HL-60 (cell line): ENCODE measurements around the gene SLC25A52.

Source experiments
- DNase-seq, 2 experiments: peaks; one replicate each; pipeline ENCODE4 v3.0.0-alpha.2; 2010 to 2020; ENCODE audit warnings: low read depth in 1 of 2, low spot score in 1 of 2
- H3K27ac ChIP-seq: fragments of 250-450 bp; sonication (Bioruptor Pico); replicated peaks from 2 replicates; pipeline ENCODE4 v1.5.1; 2020; ENCODE audit warnings: mild to moderate bottlenecking, moderate library complexity
- H3K27me3 ChIP-seq: fragments of 250-450 bp; sonication (Bioruptor Pico); 2 replicates; pipeline ENCODE4 v1.5.1; 2021; ENCODE audit warnings: mild to moderate bottlenecking, moderate library complexity; ENCODE audit not compliant: insufficient read depth, poor library complexity, severe bottlenecking
- H3K4me3 ChIP-seq: replicated peaks from 2 replicates; pipeline ENCODE4 v1.5.1; 2011; ENCODE audit warnings: mild to moderate bottlenecking, control low read depth, low read length; ENCODE audit not compliant: insufficient read depth
- CTCF ChIP-seq: IDR thresholded peaks from one replicate; pipeline ENCODE4 v1.5.1; 2011; ENCODE audit warnings: low read length, control low read depth, inconsistent platforms; ENCODE audit not compliant: insufficient read depth
- GABPA ChIP-seq: IDR thresholded peaks from 2 replicates; pipeline ENCODE4 v1.6.1; 2012; ENCODE audit warnings: low read depth
- POLR2AphosphoS5 ChIP-seq: IDR thresholded peaks from 2 replicates; pipeline ENCODE4 v1.6.1; 2012; ENCODE audit warnings: low read depth
- REST ChIP-seq: IDR thresholded peaks from 2 replicates; pipeline ENCODE4 v1.6.1; 2012; ENCODE audit warnings: low read depth; ENCODE audit not compliant: insufficient replicate concordance
- SPI1 ChIP-seq: IDR thresholded peaks from 2 replicates; pipeline ENCODE4 v1.6.1; 2012; ENCODE audit warnings: low read depth, mild to moderate bottlenecking, borderline replicate concordance

Gene SLC25A52

GRCh38 chr18:31711365-31712172 is 49.1 kb downstream of the SLC25A52 start:
- no peak for DNase-seq
- no peak overlapping the region for H3K27ac ChIP-seq
- TF ChIP-seq SPI1 = no peak
- no peak for TF ChIP-seq CTCF
- no peak for TF ChIP-seq GABPA
- TF ChIP-seq POLR2AphosphoS5 = no peak
- TF ChIP-seq REST = no peak
- no peak overlapping the region for H3K4me3 ChIP-seq
- no peaks in the 10 kb centered on the region for H3K27me3 ChIP-seq

- TF ChIP-seq CTCF (no peak), REST (no peak), GABPA (no peak), SPI1 (no peak), POLR2AphosphoS5 (no peak)
- DNase-seq = no peak
- Histone ChIP-seq H3K4me3 (no peak overlapping the region), H3K27ac (no peak overlapping the region), H3K27me3 (no peaks in the 10 kb centered on the region)
Observed at GRCh38 chr18:31710826-31711225, 49.9 kb downstream of the SLC25A52 start.
